Pancreas (tissue), 10 donors: ENCODE results near the gene SIN3B. TPM values are rescaled to one million over a fixed set of nuclear protein-coding genes. Genes with fewer than 3 reads are reported as not detected.

Experiments
- ATAC-seq, 4 donors: fragments of 200-7000 bp; cut with Tn5 transposase; one replicate each; pipeline versions ENCODE4 v1.8.0 to v1.9.1; 2020; ENCODE audit warnings: mild to moderate bottlenecking in 4 of 4, moderate library complexity in 4 of 4
- DNase-seq, 6 donors: peaks; one replicate each; pipeline ENCODE4 v3.0.0-alpha.2; 2020
- FAIRE-seq: peaks from 2 replicates; lab custom pipeline; 2012; peaks lifted over from hg19 to GRCh38; lab: Jason Lieb, UNC
- H3K27ac ChIP-seq, 4 donors: fragments of 200-600 bp; sonication (generic); 1 replicate in 3 of 4; 2 replicates in 1 of 4; pipeline versions ENCODE4 v1.5.0 to v1.8.0; 2020
- H3K27me3 ChIP-seq, 4 donors: fragments of 200-600 bp; one replicate each; pipeline ENCODE4 v1.8.0; 2021
- H3K36me3 ChIP-seq, 3 donors: fragments of 200-600 bp; sonication (generic) in 1 of 3; one replicate each; pipeline versions ENCODE4 v1.5.0 to v1.8.0; 2020 to 2021
- H3K4me1 ChIP-seq, 3 donors: fragments of 200-600 bp; one replicate each; pipeline ENCODE4 v1.8.0; 2021
- H3K4me3 ChIP-seq, 4 donors: fragments of 200-600 bp; sonication (generic) in 2 of 4; one replicate each; pipeline versions ENCODE4 v1.5.0 to v1.8.0; 2020 to 2021
- H3K9me3 ChIP-seq, 4 donors: fragments of 200-600 bp; one replicate each; pipeline ENCODE4 v1.8.0; 2021
- CTCF ChIP-seq, 4 donors: fragments of 200-600 bp; sonication (generic) in 3 of 4; IDR thresholded peaks; one replicate each; pipeline versions ENCODE4 v1.5.0 to v1.8.0; 2021; ENCODE audit warnings: antibody characterized with exemption in 4 of 4
- WGBS, 2 donors: extraction: QIAGEN DNeasy Blood & Tissue Kit; methylation state at CpG; one replicate each; pipeline ENCODE4 v1.1.7; 2013; 5-methylcytosine and 5-hydroxymethylcytosine counted together
- intact Hi-C, 3 donors: fragments of 100-400 bp; cut with DNase I; formaldehyde crosslinking; loops; one replicate each; pipeline versions ENCODE4 v1.11.1 to v1.14.2; 2022
- polyA plus RNA-seq, 2 donors: library from polyadenylated mRNA; stranded (reverse); fragments of 200-250 nt; gene quantifications; one replicate each; pipeline ENCODE4 v1.2.3, GENCODE V29; 2013
- total RNA-seq, 6 donors: library from RNA; stranded (reverse); fragmentation: NEBNext Ultra II Directional in 4 of 6; extraction: Animal tissue kit (Norgen Biotek cat#: 25700) in 4 of 6; gene quantifications; one replicate each; pipeline versions ENCODE4 v1.2.1 to v1.2.4, GENCODE V29; 2021 to 2023
- donor health status: healthy with polysubstance abuse.
- donor health status: DM: no; HTN: no; CAD: no; lungs with moderate emphysema.
- donor health status: DM: no; HTN: no; CAD: no.
- donor health status: control.
- donor health status: control.
- donor health status: Bipolar disorder and iron deficiency.
- donor health status: DM: yes; HTN: yes; CAD: no.
- donor health status: DM: no; HTN: no; CAD: no.
- donor health status: DM: no; HTN: no; CAD: no.
- donor health status: DM: yes; HTN: yes; CAD: no.

Gene SIN3B
- total and polyA plus RNA-seq, 8 donors, result 13.6 to 51.8 (median 20.1) TPM

- no peaks in the 10 kb centered on the region for H3K27me3 ChIP-seq
- no peak overlapping the region for H3K4me3 ChIP-seq
- 67 to 81% methylated on average over 21 of the region's 21 CpGs for WGBS, 2 donors
- DNase-seq (no peak), ATAC-seq (no peak), FAIRE-seq (no peak)
- intact Hi-C loops, result no loop called here
- no peak overlapping the region for H3K27ac ChIP-seq
- no peaks in the 10 kb centered on the region for H3K4me1 ChIP-seq
- H3K9me3 ChIP-seq, result no peaks in the 10 kb centered on the region
- H3K36me3 ChIP-seq, result no peaks in the 10 kb centered on the region
- TF ChIP-seq CTCF (IDR thresholded peaks at IDR 0.05), result no peak
Measured at GRCh38 chr19:16921766-16922591, 92.8 kb downstream of the SIN3B start.

- H3K36me3 ChIP-seq, result no peaks in the 10 kb centered on the region
- no peak for ATAC-seq
- H3K4me3 ChIP-seq, result no peak overlapping the region
- intact Hi-C loops, result no loop called here
- no peaks in the 10 kb centered on the region for H3K4me1 ChIP-seq
- no peak for TF ChIP-seq CTCF (IDR thresholded peaks at IDR 0.05)
- no peaks in the 10 kb centered on the region for H3K27me3 ChIP-seq
- WGBS, 2 donors, result 38 to 60% methylated on average over 1 of the region's 1 CpG
- DNase-seq, result no peak
- no peak for FAIRE-seq
- no peaks in the 10 kb centered on the region for H3K9me3 ChIP-seq
- H3K27ac ChIP-seq, result no peak overlapping the region
Measured at GRCh38 chr19:16922592-16922934, 93.4 kb downstream of the SIN3B start.

GRCh38 chr19:16922949-16923348 is 93.8 kb downstream of the SIN3B start:
- H3K36me3 ChIP-seq, result no peaks in the 10 kb centered on the region
- 70 to 82% methylated on average over 13 of the region's 13 CpGs for WGBS, 2 donors
- no peak overlapping the region for H3K4me3 ChIP-seq
- TF ChIP-seq CTCF (IDR thresholded peaks at IDR 0.05), result no peak
- H3K27ac ChIP-seq, result no peak overlapping the region
- FAIRE-seq (no peak), ATAC-seq (no peak), DNase-seq (no peak)
- intact Hi-C loops, result no loop called here
- no peaks in the 10 kb centered on the region for H3K27me3 ChIP-seq
- H3K9me3 ChIP-seq, result no peaks in the 10 kb centered on the region
- H3K4me1 ChIP-seq, result no peaks in the 10 kb centered on the region

- 77 to 87% methylated on average over 13 of the region's 13 CpGs for WGBS, 2 donors
- H3K27ac ChIP-seq, result no peak overlapping the region
- no peaks in the 10 kb centered on the region for H3K4me1 ChIP-seq
- DNase-seq (no peak), ATAC-seq (no peak), FAIRE-seq (no peak)
- H3K9me3 ChIP-seq, result no peaks in the 10 kb centered on the region
- no peak overlapping the region for H3K4me3 ChIP-seq
- TF ChIP-seq CTCF (IDR thresholded peaks at IDR 0.05), result no peak
- no peaks in the 10 kb centered on the region for H3K27me3 ChIP-seq
- no peaks in the 10 kb centered on the region for H3K36me3 ChIP-seq
- intact Hi-C loops, result no loop called here
Measured at GRCh38 chr19:16927883-16928282, 98.7 kb downstream of the SIN3B start.

- Histone ChIP-seq H3K27ac (no peak overlapping the region), H3K4me1 (no peaks in the 10 kb centered on the region), H3K27me3 (no peaks in the 10 kb centered on the region), H3K36me3 (no peaks in the 10 kb centered on the region), H3K4me3 (no peak overlapping the region), H3K9me3 (no peaks in the 10 kb centered on the region)
- ATAC-seq (no peak), DNase-seq (no peak), FAIRE-seq (no peak)
- WGBS, 2 donors, result 78 to 88% methylated on average over 2 of the region's 2 CpGs
- no peak for TF ChIP-seq CTCF (IDR thresholded peaks at IDR 0.05)
- intact Hi-C loops, result no loop called here
Measured at GRCh38 chr19:16928351-16928750, 99.2 kb downstream of the SIN3B start.
